CD4-positive, alpha-beta memory T cell (primary cell): ENCODE data around the gene GOLGA3. TPM values are rescaled to one million over a fixed set of nuclear protein-coding genes. Genes with fewer than 3 reads are reported as not detected.
"Not testable (repeated sequence)": the region's sequence is repeated elsewhere in the genome, so short reads cannot be mapped to it uniquely, and the experiment has no call there.

Source experiments
- CTCF ChIA-PET: fragments of 350-600 bp; sonication (Branson Sonifier 250); formaldehyde crosslinking; loops from one replicate; lab custom pipeline; 2021; ENCODE audit warnings: inconsistent platforms; ENCODE audit not compliant: partially characterized antibody; lab: Charles Lee
- POLR2A ChIA-PET: fragments of 350-600 bp; sonication (Branson Sonifier 250); formaldehyde crosslinking; loops from one replicate; lab custom pipeline; 2021; ENCODE audit not compliant: partially characterized antibody; lab: Charles Lee
- DNase-seq, 5 donors: peaks; one replicate each; pipeline versions ENCODE4 v3.0.0 to v3.0.0-alpha.2; 2020 to 2022; ENCODE audit warnings: mixed read lengths in 1 of 5
- H3K27ac ChIP-seq: one replicate; pipeline ENCODE4 v1.7.0; 2013; ENCODE audit warnings: low read depth, low read length
- H3K27me3 ChIP-seq: 2 replicates; pipeline ENCODE4 v1.7.0; 2013; ENCODE audit warnings: mild to moderate bottlenecking, low read length, moderate library complexity; ENCODE audit not compliant: insufficient read depth
- H3K36me3 ChIP-seq: 2 replicates; pipeline ENCODE4 v1.7.0; 2013; ENCODE audit warnings: mild to moderate bottlenecking, low read length, moderate library complexity; ENCODE audit not compliant: insufficient read depth
- H3K4me1 ChIP-seq: 2 replicates; pipeline ENCODE4 v1.7.0; 2013; ENCODE audit warnings: mild to moderate bottlenecking, low read length, moderate library complexity; ENCODE audit not compliant: insufficient read depth
- H3K4me3 ChIP-seq, 2 donors: one replicate each; pipeline ENCODE4 v1.7.0; 2013; ENCODE audit warnings: low read length in 2 of 2, mild to moderate bottlenecking in 1 of 2
- H3K9me3 ChIP-seq, 2 donors: one replicate each; pipeline ENCODE4 v1.7.0; 2013; ENCODE audit warnings: low read length in 2 of 2, control low read depth in 1 of 2; ENCODE audit not compliant: control insufficient read depth in 1 of 2
- H3K27ac Mint-ChIP-seq, 7 donors: one replicate each; pipeline ENCODE4 v1.8.0; 2020 to 2021; ENCODE audit warnings: mixed read lengths in 7 of 7, mild to moderate bottlenecking in 6 of 7, inconsistent platforms in 3 of 7, moderate library complexity in 3 of 7
- H3K27me3 Mint-ChIP-seq, 2 donors: one replicate each; pipeline ENCODE4 v1.8.0; 2020 to 2021; ENCODE audit warnings: mixed read lengths in 2 of 2
- H3K36me3 Mint-ChIP-seq, 2 donors: one replicate each; pipeline ENCODE4 v1.8.0; 2020 to 2021; ENCODE audit warnings: mixed read lengths in 2 of 2, inconsistent platforms in 1 of 2, mild to moderate bottlenecking in 1 of 2
- H3K4me1 Mint-ChIP-seq, 4 donors: one replicate each; pipeline ENCODE4 v1.8.0; 2020 to 2021; ENCODE audit warnings: mixed read lengths in 4 of 4, mild to moderate bottlenecking in 1 of 4
- H3K4me3 Mint-ChIP-seq, 8 donors: one replicate each; pipeline ENCODE4 v1.8.0; 2020 to 2021; ENCODE audit warnings: mixed read lengths in 8 of 8, mild to moderate bottlenecking in 7 of 8, moderate library complexity in 6 of 8, inconsistent platforms in 3 of 8
- H3K9me3 Mint-ChIP-seq, 8 donors: one replicate each; pipeline ENCODE4 v1.8.0; 2020 to 2021; ENCODE audit warnings: mixed read lengths in 8 of 8, mild to moderate bottlenecking in 5 of 8, inconsistent platforms in 3 of 8, moderate library complexity in 1 of 8
- intact Hi-C: fragments of 100-400 bp; cut with micrococcal nuclease; formaldehyde crosslinking; loops from one replicate; pipeline ENCODE4 v1.15.1; 2023
- polyA plus RNA-seq, 2 donors: library from polyadenylated mRNA; unstranded; fragments of 300-500 nt; fragmentation: Illumina TruSeq; gene quantifications; one replicate each; pipeline ENCODE4 v1.2.3, GENCODE V29; 2021
- total RNA-seq, 2 experiments: library from RNA; stranded (reverse); gene quantifications; one replicate each; pipeline ENCODE4 v1.2.3, GENCODE V29; 2021

GOLGA3 gene
- total and polyA plus RNA-seq, 4 experiments from 2014 or later, result 0.35 to 67.6 (median 38.3) TPM

- ChIA-PET POLR2A (interaction anchor here (1.8 kb wide), 1 partner anchor 8 kb away, joined by 4 read pairs; the partner anchor contains the start of gene GOLGA3), CTCF (no interaction called here)
- Mint-ChIP-seq H3K4me3 (peak overlapping the region; percentile 30 to 71 (median 46)), H3K27me3 (no peaks in the 10 kb centered on the region), H3K36me3 (peaks cover 21 to 26% of the 10 kb centered on the region in 2 donors), H3K27ac (peak overlapping the region; percentile 53 to 89 (median 79)), H3K9me3 (peaks cover 0 to 2% (median 0%) of the 10 kb centered on the region in 8 donors), H3K4me1 (peaks cover 25 to 38% (median 28%) of the 10 kb centered on the region in 4 donors)
- Histone ChIP-seq H3K36me3 (peaks cover 14% of the 10 kb centered on the region), H3K27me3 (no peaks in the 10 kb centered on the region), H3K4me3 (no peak overlapping the region), H3K27ac (no peak overlapping the region), H3K9me3 (no peaks in the 10 kb centered on the region), H3K4me1 (peaks cover 29% of the 10 kb centered on the region)
- no peak for DNase-seq
- intact Hi-C loops, result no loop called here
Observed at GRCh38 chr12:132836795-132837331, 8.2 kb upstream of the GOLGA3 start.

DNA sequence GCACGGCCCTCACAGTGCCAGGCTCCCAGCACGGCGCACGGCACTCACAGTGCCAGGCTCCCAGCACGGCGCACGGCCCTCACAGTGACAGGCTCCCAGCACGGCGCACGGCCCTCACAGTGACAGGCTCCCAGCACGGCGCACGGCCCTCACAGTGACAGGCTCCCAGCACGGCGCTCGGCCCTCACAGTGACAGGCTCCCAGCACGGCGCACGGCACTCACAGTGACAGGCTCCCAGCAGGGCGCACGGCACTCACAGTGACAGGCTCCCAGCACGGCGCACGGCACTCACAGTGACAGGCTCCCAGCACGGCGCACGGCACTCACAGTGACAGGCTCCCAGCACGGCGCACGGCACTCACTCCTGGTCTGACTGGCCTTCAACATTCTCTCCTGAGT is 7.6 kb upstream of the GOLGA3 start:
- POLR2A ChIA-PET, H3K27me3 ChIP-seq, intact Hi-C loops, H3K9me3 Mint-ChIP-seq, CTCF ChIA-PET, DNase-seq, H3K27me3 Mint-ChIP-seq, H3K4me3 ChIP-seq, H3K27ac ChIP-seq, H3K9me3 ChIP-seq: not testable (repeated sequence)
- Mint-ChIP-seq H3K36me3 (peaks cover 17 to 21% of the 10 kb centered on the region in 2 donors), H3K4me1 (peaks cover 25 to 38% (median 28%) of the 10 kb centered on the region in 4 donors), H3K27ac (peak overlapping the region in 4 of 7 donors; percentile 54 to 89 (median 74)), H3K4me3 (peak overlapping the region in 7 of 8 donors; percentile 31 to 71 (median 60))
- H3K4me1 ChIP-seq, result peaks cover 29% of the 10 kb centered on the region
- peaks cover 10% of the 10 kb centered on the region for H3K36me3 ChIP-seq

DNA sequence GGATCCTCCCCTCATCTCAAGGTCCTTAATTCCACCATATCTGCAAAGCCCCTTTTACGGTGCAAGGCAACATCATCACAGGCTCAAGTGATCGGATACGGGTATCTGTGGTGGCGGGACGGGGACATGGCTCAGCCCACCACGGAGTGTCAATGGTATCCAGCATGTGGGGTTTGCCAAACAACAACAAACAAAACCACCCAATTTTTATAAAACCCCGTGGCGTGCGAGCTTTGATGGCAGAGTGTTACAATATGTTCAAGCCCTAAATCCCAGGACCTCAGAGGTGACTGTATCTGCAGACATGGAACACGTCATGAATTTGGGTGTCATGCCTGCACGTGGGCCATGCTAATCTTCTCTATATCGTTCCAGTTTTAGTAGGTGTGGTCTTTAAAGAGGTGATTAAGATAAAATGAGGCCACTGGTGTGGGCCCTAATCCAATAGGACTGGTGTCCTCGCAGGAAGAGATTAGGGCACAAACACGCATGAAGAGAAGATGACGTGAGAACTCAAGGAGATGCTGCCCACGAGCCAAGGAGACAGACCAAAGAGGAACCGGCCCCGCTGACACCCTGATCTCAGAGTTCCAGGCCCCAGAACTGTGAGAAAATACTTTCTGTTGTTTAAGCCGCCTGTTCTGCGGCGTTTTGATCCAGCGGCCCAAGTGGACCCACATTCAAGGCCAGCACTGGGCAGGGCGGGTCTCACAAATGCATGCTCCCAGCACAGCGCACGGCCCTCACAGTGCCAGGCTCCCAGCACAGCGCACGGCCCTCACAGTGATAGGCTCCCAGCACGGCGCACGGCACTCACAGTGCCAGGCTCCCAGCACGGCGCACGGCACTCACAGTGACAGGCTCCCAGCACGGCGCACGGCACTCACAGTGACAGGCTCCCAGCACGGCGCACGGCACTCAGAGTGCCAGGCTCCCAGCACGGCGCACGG is 6.7 kb upstream of the GOLGA3 start:
- peaks cover 25 to 38% (median 28%) of the 10 kb centered on the region in 4 donors for H3K4me1 Mint-ChIP-seq
- H3K27ac ChIP-seq, result no peak overlapping the region
- H3K27ac Mint-ChIP-seq, result peak overlapping the region; percentile 81 to 96 (median 87)
- intact Hi-C loops, result no loop called here
- H3K4me3 Mint-ChIP-seq, result peak overlapping the region in 7 of 8 donors; percentile 38 to 85 (median 55)
- DNase-seq, result no peak
- no peaks in the 10 kb centered on the region for H3K27me3 Mint-ChIP-seq
- no peaks in the 10 kb centered on the region for H3K27me3 ChIP-seq
- peaks cover 13 to 17% of the 10 kb centered on the region in 2 donors for H3K36me3 Mint-ChIP-seq
- H3K4me3 ChIP-seq, result no peak overlapping the region
- CTCF ChIA-PET, result no interaction called here
- H3K4me1 ChIP-seq, result peaks cover 29% of the 10 kb centered on the region
- peaks cover 0 to 2% (median 0%) of the 10 kb centered on the region in 8 donors for H3K9me3 Mint-ChIP-seq
- POLR2A ChIA-PET, result interaction anchor here (2.2 kb wide), 1 partner anchor 52 kb away, joined by 14 read pairs; the partner anchor contains the start of gene CHFR
- H3K9me3 ChIP-seq, result no peaks in the 10 kb centered on the region
- peaks cover 6% of the 10 kb centered on the region for H3K36me3 ChIP-seq

- Histone ChIP-seq H3K27ac (peak overlapping the region; percentile 31), H3K4me3 (no peak overlapping the region), H3K36me3 (no peaks in the 10 kb centered on the region), H3K9me3 (no peaks in the 10 kb centered on the region), H3K4me1 (peaks cover 33% of the 10 kb centered on the region), H3K27me3 (no peaks in the 10 kb centered on the region)
- H3K9me3 Mint-ChIP-seq, result peaks cover 0 to 2% (median 0%) of the 10 kb centered on the region in 8 donors
- no peaks in the 10 kb centered on the region for H3K27me3 Mint-ChIP-seq
- H3K4me1 Mint-ChIP-seq, result peaks cover 25 to 44% (median 32%) of the 10 kb centered on the region in 4 donors
- DNase-seq, result peak in 4 of 5 donors; percentile 25 to 36 (median 32)
- intact Hi-C loops, result no loop called here
- H3K4me3 Mint-ChIP-seq, result peak overlapping the region; percentile 55 to 85 (median 76)
- peak overlapping the region; percentile 81 to 96 (median 87) for H3K27ac Mint-ChIP-seq
- H3K36me3 Mint-ChIP-seq, result peaks cover 6 to 14% of the 10 kb centered on the region in 2 donors
- ChIA-PET CTCF (interaction anchor here (0.8 to 1.5 kb wide), 3 partner anchors 12 to 72 kb away, joined by 3 to 5 read pairs (median 3); no protein-coding TSS in a partner anchor), POLR2A (interaction anchor here (0.7 to 2.2 kb wide), 6 partner anchors 13 to 122 kb away, joined by 3 to 14 read pairs (median 4); partner anchors contain the start of genes CHFR and ZNF605)
Observed at GRCh38 chr12:132834181-132834711, 5.6 kb upstream of the GOLGA3 start.

- Histone ChIP-seq H3K9me3 (no peaks in the 10 kb centered on the region), H3K27me3 (no peaks in the 10 kb centered on the region), H3K4me1 (peaks cover 34% of the 10 kb centered on the region), H3K36me3 (no peaks in the 10 kb centered on the region), H3K27ac (no peak overlapping the region), H3K4me3 (no peak overlapping the region)
- Mint-ChIP-seq H3K27ac (peak overlapping the region; percentile 46 to 96 (median 82)), H3K4me3 (peak overlapping the region in 6 of 8 donors; percentile 32 to 85 (median 70)), H3K36me3 (peaks cover 0 to 12% of the 10 kb centered on the region in 2 donors), H3K9me3 (peaks cover 0 to 6% (median 0%) of the 10 kb centered on the region in 8 donors), H3K4me1 (peaks cover 25 to 49% (median 34%) of the 10 kb centered on the region in 4 donors), H3K27me3 (no peaks in the 10 kb centered on the region)
- intact Hi-C loops, result no loop called here
- no peak for DNase-seq
- ChIA-PET POLR2A (interaction anchor here (0.8 to 2.2 kb wide), 3 partner anchors 14 to 76 kb away, joined by 3 to 14 read pairs (median 4); partner anchors contain the start of gene CHFR), CTCF (interaction anchor here (1.5 kb wide), 1 partner anchor 71 kb away, joined by 5 read pairs; no protein-coding TSS in a partner anchor)
Observed at GRCh38 chr12:132833341-132833740, 4.7 kb upstream of the GOLGA3 start.

DNA sequence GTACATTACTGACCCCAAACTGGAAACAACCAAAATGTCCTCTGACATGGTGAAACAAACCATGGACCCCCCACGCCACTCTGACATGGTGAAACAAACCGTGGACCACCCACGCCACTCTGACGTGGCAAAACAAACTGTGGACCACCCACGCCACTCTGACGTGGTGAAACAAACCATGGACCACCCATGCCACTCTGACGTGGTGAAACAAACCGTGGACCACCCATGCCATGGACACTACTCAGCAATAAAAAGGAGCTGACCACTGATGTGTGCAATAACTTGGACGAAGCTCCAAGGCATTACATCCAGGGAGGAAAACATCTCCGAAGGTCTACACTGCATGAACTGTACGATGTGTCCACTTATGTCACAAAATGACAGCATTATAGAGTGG is 3.1 kb upstream of the GOLGA3 start:
- DNase-seq, result no peak
- no peak overlapping the region for H3K27ac ChIP-seq
- intact Hi-C loops, result no loop called here
- Mint-ChIP-seq H3K4me1 (peaks cover 29 to 58% (median 46%) of the 10 kb centered on the region in 4 donors), H3K9me3 (peaks cover 0 to 6% (median 0%) of the 10 kb centered on the region in 8 donors), H3K4me3 (no peak overlapping the region), H3K36me3 (peaks cover 2 to 25% of the 10 kb centered on the region in 2 donors), H3K27ac (peak overlapping the region in 1 of 7 donors; percentile 100), H3K27me3 (no peaks in the 10 kb centered on the region)
- H3K4me3 ChIP-seq, result no peak overlapping the region
- peaks cover 5% of the 10 kb centered on the region for H3K36me3 ChIP-seq
- H3K4me1 ChIP-seq, result peaks cover 47% of the 10 kb centered on the region
- POLR2A ChIA-PET, result interaction anchor here (1.0 kb wide), 1 partner anchor 77 kb away, joined by 3 read pairs; no protein-coding TSS in a partner anchor
- CTCF ChIA-PET, result no interaction called here
- no peaks in the 10 kb centered on the region for H3K9me3 ChIP-seq
- no peaks in the 10 kb centered on the region for H3K27me3 ChIP-seq
